HG03520 (cell line): Measurements from ENCODE around the gene SLC25A28.
"Not testable (repeated sequence)": the region's sequence is repeated elsewhere in the genome, so short reads cannot be mapped to it uniquely, and the experiment has no call there.

ENCODE experiments used
- ATAC-seq: cut with Tn5 transposase; IDR thresholded peaks from one replicate; pipeline ENCODE4 v1.9.1; 2021; ENCODE audit warnings: mild to moderate bottlenecking, moderate library complexity; ENCODE audit not compliant: unreplicated experiment

SLC25A28 gene

GRCh38 chr10:99629625-99629978 is 9.4 kb upstream of the SLC25A28 start:
- peak; percentile 69 for ATAC-seq

GRCh38 chr10:99628923-99629624 is 8.8 kb upstream of the SLC25A28 start:
- ATAC-seq = no peak

DNA sequence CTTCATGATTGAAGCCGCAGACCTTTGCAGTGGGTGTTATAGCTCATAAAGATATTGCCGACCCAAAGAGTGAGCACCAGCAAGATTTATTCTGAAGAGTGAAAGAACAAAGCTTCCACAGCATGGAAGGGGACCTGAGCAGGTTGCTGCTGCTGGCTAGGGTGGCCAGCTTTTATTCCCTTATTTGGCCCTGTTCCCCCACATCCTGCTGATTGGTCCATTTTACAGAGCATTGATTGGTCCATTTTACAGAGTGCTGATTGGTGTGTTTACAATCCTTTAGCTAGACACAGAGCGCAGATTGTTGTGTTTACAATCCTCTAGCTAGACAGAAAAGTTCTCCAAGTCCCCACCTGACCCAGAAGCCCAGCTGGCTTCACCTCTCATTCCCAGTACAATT is 4.9 kb upstream of the SLC25A28 start:
- ATAC-seq = not testable (repeated sequence)

DNA sequence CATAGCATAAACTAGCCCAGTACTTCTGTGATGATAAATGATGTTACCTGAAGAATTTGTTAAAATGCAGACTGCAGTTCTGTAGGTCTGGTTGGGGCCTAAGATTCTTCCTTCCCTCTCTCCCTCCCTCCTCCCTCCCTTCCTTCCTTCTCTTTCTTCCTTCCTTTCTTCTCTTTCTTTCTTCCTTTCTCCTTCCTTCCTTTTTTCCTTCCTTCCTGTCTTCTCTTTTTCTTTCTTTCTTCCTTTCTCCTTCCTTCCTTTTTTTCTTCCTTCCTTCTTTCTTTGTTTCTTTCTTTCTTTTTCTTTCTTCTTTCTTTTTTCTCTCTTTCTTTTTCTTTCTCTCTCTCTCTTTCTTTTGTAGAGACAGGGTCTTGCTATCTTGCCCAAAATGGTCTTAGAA is 3.7 kb upstream of the SLC25A28 start:
- ATAC-seq = no peak

- ATAC-seq = no peak
Observed at GRCh38 chr10:99621454-99622251, 1.4 kb upstream of the SLC25A28 start.

DNA sequence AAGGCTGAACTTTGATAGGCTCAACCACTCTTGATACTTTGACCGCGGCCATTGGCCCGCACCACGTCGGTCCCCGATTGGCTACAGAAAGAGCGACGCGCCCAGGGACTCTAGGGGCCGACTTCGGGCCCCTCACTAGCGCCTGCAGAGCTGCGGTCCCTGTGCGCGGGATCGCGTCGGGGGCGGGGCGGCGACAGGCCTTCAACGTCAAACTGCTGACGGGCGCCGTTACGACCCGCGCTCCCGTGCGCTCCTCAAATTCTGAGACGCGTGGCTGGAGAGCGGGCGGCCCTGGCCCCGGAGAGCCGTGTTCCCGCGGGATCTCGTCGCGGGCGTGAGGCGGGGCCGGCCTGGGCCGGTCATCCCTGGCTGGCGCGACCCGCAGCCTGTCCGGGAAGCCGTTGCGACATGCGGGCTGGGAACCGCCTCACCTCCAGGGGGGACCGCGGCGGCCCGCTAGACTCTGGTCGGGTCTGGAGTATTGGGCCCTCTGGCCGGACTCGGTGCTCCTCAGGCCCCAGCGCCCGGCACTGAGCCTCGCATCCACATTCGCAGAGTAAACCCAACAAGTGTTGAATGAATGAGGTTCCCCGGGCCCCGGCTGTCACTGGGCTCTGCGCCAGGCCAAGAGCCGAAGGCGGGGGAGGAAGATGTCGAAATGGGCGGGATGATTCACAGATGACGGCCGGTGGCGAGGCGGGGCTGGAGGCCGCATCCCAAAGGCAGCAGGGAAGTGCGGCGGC is 643 bp upstream of the SLC25A28 start:
- ATAC-seq = peak; percentile 79

DNA sequence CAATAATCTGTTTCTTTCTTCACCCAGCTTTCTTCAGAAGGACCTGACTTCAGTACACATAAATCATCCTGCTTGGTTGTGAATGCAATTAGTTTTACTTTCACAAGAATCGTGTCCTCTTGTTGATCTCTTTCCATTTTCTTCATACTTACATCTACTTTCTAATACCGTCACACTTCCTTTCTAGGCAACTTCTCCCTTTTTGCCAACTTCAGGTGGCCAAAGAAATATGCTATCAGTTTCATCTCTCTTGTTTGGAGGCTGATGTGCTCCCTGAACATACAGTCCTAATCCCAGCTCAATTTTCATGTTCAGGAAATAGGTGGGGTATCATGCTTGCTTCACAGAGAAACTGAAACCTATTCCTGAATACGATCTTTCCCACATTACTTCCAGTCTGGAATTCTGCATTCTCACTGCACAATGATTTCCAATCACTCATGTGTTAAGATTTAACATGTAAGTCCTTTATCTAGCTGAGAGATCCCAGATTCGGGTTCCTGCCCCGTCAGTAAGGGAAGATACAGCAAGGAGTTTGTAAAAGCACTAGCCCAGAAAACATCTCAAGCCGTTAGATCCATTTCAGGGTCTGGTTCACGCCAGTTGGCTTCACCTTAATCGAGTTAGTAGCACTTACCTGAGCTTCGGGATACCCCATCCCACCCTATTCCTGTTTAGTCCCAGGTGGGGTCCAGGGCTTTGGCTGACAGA is 994 bp downstream of the SLC25A28 start:
- no peak for ATAC-seq

DNA sequence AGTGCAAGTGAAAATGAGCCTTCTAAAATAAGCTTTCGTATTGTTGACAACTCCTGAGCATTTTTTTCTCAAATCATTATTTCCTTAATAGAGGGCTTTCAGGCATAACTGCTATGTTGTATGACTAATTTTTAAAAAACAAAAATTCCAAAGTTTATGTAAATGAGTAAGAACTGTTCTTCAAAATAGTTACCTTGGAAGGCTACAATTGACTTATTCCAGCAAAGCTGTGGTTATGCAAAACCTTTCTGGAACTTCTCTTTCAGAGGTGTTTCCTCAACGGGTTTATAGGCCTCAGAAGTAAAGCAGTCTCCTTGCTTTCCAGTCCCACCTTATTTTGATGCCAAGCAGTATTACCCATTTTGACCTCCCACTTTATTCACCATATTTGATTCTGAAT is 2.5 kb downstream of the SLC25A28 start:
- ATAC-seq = no peak

GRCh38 chr10:99615426-99615825 is 4.8 kb downstream of the SLC25A28 start:
- no peak for ATAC-seq

- no peak for ATAC-seq
Observed at GRCh38 chr10:99612167-99612831, 7.9 kb downstream of the SLC25A28 start.

DNA sequence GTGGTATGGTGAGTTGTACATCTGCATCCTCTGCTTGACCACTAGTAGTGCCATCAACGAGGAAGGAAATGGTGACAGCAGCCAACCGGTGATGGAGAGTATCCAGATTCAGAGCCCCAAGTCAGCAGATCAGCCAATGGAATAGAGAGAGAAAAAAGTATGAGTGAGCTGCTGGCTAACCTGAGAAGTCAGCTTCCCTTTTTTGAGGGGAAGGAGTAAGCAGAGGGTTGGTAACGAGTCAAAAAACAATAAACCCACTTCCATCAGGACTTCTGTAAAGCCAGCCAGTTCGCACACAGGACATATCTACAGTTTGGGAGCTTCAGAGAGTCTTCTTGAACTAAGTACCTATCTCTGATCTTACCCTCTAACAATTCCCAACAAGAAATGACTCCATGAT is 8.9 kb downstream of the SLC25A28 start:
- no peak for ATAC-seq

GRCh38 chr10:99610221-99610620 is 10.0 kb downstream of the SLC25A28 start:
- no peak for ATAC-seq

DNA sequence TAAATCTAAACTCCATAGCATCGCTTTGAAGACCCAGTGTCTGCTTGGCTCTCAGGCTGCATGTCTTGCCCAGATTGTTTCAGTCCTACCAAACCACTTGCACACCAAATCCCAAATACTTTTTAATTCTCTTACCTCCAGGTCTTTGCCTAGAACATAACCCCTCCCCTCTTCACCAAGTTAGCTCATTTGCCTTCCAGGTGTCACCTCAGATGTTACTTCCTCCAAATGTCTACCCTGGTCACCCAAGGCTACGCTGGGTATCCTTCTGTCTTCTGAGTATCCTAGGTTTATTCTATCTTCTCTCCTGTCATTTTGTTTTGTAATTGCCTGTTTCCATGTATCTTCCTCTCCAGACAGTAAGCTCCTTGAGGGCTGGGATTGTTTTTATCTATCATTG is 11.1 kb downstream of the SLC25A28 start:
- no peak for ATAC-seq

DNA sequence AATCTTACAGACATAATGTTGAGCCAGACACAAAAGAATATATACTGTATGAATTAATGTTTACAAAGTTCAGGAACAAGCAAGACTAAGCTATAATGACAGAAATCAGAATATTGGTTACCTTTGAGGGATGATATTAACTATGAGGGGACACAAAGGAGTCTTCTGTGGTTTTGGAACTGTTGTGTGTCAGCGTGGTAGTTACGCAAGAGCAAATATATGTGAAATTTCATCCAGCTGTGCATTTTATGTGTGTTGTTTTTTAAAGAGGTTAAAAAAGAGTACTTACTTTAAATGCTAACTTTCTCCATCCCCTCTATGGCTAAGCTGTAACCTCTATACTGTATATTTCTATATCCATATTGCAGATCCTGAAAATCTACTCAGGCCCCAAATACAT is 14.9 kb downstream of the SLC25A28 start:
- ATAC-seq = no peak

DNA sequence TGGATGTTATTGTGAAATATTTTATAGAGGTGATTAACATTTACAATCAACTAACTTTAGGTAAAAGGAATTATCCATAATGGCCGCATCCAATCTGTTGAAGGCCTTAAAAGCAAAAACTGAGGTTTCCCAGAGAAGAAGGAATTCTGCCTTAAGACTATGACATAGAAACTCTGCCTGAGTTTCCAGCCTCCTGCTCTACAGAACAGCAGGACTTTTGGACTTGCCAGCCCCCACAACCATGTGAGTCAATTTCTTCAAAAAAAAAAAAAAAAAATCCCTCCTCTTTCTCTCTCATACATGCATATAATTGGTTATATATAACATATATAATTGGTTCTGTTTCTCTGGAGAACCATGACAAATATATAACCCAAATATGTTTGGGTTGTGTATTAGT is 15.4 kb downstream of the SLC25A28 start:
- no peak for ATAC-seq

GRCh38 chr10:99598781-99599509 is 21.3 kb downstream of the SLC25A28 start:
- no peak for ATAC-seq

DNA sequence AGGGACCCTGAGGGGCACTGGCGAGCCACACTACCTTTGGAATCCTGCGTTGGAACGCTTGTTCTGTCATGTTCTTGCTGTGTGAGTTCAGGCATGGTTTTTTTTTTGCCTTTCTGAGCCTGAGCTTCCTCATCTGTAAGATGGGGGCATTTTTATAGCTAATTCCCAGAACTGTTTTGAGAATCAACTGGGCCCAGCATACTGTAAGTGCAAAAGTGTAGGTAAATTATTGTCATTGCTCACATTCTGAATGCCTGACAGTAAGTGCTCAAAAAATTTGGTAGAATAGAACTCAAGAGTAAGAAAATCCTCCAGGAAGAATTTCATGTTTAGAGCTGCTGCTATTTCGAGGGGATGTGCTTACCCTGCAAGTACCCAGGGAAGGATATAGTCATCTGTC is 22.2 kb downstream of the SLC25A28 start:
- no peak for ATAC-seq

DNA sequence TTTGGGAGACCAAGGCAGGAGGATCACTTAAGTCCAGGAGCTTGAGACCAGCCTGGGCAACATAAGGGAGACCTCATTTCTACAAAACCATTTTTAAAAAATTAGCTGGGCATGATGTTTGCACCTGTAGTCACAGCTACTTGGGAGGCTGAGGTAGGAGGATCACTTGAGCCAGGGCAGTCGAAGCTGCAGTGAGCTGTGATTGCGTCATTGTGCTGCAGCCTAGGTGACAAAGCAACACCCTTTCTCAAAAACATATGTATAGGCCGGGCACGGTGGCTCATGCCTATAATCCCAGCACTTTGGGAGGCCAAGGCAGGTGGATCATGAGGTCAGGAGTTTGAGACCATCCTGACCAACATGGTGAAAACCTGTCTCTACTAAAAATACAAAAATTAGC is 23.5 kb downstream of the SLC25A28 start:
- not testable (repeated sequence) for ATAC-seq

DNA sequence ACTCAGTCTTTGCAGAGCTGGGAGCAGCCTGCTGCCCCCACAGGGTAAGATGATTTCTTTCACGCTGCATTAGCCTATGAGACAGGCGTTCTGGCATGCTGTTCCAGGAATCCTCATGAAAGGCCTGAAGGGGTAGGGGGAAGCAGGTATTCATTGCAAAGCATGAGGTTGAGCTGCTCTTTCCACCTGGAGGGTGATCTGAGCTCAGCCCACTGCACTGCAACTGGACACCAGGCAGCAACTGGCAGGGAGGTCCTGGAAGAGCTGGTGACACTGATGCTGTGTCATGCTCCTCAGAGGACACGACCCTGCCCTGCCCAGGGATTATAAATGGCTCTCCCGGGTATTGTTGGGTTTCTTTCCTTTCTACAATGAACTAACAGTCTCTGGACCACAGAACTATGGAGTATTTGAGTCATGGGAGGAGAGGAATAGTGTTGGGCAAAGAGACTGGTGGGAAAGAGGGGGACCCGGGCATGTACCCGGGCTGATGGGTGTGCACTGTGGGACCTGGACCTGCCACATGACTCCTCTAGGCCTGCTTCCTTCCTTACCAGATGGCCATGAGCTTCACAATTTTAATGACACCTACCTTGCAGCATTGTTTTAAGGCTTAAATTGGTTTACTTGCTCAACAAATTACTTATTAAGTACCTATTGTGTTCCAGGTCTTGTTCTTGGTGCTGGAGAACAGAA is 24.3 kb downstream of the SLC25A28 start:
- no peak for ATAC-seq
